ENCODE measurements around the gene CDR2L. TPM values are rescaled to one million over a fixed set of nuclear protein-coding genes. Genes with fewer than 3 reads are reported as not detected.
"Not testable (repeated sequence)": the region's sequence is repeated elsewhere in the genome, so short reads cannot be mapped to it uniquely, and the experiment has no call there.

CDR2L gene
- total RNA-seq, 2 experiments from 2014 or later, result 0.89 to 0.91 TPM

DNA sequence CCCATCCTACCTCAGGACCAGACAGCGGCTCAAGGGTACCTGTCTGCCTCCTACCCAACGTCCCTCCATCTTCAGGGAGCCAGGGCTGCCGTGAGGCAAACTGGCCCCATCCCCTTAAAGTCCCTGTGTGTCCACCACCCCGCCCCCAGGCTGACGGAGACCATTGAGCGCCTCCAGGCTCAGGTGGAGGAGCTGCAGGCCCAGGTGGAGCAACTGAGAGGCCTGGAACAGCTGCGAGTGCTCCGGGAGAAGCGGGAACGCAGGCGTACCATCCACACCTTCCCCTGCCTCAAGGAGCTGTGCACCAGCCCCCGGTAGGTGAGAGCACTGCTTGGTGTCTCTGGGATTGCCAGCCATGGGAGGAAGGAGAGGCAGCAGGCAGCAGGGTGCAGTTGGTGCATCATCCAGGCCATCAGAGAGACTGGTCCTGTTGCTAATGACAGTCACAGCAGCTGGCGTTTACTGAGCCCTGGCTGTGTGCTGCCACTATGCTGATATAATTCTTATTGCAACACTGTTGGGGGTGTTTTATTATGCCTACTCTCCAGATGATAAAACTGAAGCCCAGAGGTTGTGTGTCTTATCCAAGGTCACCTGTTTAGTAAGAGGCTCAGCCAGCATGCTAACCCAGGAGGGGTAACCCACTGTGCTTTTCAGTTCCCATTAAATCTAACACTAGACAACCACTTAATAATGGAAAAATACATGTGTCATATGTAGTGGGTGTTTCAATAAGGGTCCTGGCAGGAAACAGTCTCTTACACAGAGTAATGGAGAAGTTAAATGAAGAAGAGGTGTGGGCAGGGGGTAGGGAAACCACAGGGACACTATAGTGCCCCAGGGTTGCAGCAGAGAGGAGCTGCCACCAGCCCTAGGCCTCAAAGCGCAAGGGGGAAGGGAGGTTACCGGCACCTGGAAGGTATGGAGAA, 14.7 kb downstream of the CDR2L start:
- intact Hi-C loops (cut with DNase I, micrococcal nuclease), result no loop called here
- CTCF ChIA-PET, result interaction anchor here (0.6 kb wide), 1 partner anchor 181 kb away, joined by 3 read pairs; no protein-coding TSS in a partner anchor
- POLR2A ChIA-PET, result no interaction called here

DNA sequence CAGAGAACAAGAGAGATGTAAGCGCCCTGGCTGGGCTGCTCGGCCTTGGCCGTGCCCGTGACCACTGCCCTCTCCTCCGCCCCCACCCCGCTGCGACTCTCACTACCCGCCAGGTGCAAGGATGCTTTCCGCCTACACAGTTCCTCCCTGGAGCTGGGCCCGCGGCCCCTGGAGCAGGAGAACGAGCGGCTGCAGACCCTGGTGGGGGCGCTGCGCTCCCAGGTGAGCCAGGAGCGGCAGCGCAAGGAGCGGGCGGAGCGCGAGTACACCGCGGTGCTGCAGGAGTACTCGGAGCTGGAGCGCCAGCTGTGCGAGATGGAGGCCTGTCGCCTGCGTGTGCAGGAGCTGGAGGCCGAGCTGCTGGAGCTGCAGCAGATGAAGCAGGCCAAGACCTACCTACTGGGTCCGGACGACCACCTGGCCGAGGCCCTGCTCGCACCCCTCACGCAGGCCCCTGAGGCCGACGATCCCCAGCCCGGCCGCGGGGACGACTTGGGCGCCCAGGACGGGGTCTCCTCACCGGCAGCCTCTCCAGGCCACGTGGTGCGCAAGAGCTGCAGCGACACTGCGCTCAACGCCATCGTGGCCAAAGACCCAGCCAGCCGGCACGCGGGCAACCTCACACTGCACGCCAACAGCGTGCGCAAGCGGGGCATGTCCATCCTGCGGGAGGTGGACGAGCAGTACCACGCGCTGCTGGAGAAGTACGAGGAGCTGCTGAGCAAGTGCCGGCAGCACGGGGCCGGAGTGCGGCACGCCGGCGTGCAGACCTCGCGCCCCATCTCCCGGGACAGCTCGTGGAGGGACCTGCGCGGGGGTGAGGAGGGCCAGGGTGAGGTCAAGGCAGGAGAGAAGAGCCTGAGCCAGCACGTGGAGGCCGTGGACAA, 15.9 kb downstream of the CDR2L start:
- POLR2A ChIA-PET, result interaction anchor here (0.5 kb wide), 1 partner anchor 33 kb away, joined by 3 read pairs; no protein-coding TSS in a partner anchor
- Mint-ChIP-seq H3K27ac (no peak overlapping the region), H3K36me3 (ENCODE audit: low read depth) (no peaks in the 10 kb centered on the region), H3K4me1 (peaks cover 5% of the 10 kb centered on the region), H3K9me3 (ENCODE audit: low read depth) (no peaks in the 10 kb centered on the region), H3K4me3 (no peak overlapping the region), H3K27me3 (no peaks in the 10 kb centered on the region)
- CTCF ChIA-PET, result no interaction called here
- DNase-seq (no peak), ATAC-seq (no peak)
- intact Hi-C loops (cut with DNase I, micrococcal nuclease), result no loop called here

More for the DNA sequence above, 14.7 kb downstream of the CDR2L start:
- Mint-ChIP-seq H3K4me3 (no peak overlapping the region), H3K27me3 (no peaks in the 10 kb centered on the region), H3K4me1 (peaks cover 6% of the 10 kb centered on the region), H3K9me3 (ENCODE audit: low read depth) (no peaks in the 10 kb centered on the region), H3K36me3 (ENCODE audit: low read depth) (no peaks in the 10 kb centered on the region), H3K27ac (no peak overlapping the region)
- ATAC-seq, result no peak
- no peak for DNase-seq

DNA sequence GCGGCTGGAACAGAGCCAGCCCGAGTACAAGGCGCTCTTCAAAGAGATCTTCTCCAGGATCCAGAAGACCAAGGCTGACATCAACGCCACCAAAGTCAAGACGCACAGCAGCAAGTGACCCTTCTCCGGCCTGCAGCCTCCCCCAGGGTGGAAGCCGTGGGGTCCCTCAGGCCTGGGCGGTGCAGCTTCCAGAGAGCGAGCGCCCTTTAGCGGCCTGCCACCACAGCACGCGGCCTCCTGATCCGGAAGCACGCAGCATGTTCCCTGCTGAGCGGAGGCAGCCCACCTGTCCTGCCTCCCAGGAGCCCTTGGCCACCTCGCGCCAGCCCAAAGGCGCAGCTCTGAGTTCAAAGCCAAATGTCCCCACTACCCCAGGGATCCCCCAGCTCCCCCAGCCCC, 16.5 kb downstream of the CDR2L start:
- no peak overlapping the region for H3K27ac Mint-ChIP-seq
- H3K9me3 Mint-ChIP-seq (ENCODE audit: low read depth), result no peaks in the 10 kb centered on the region
- no peak for ATAC-seq
- H3K4me3 Mint-ChIP-seq, result no peak overlapping the region
- H3K27me3 Mint-ChIP-seq, result no peaks in the 10 kb centered on the region
- H3K4me1 Mint-ChIP-seq, result peaks cover 3% of the 10 kb centered on the region
- intact Hi-C loops (cut with DNase I, micrococcal nuclease), result no loop called here
- DNase-seq, result no peak
- ChIA-PET CTCF (no interaction called here), POLR2A (no interaction called here)
- H3K36me3 Mint-ChIP-seq (ENCODE audit: low read depth), result no peaks in the 10 kb centered on the region

DNA sequence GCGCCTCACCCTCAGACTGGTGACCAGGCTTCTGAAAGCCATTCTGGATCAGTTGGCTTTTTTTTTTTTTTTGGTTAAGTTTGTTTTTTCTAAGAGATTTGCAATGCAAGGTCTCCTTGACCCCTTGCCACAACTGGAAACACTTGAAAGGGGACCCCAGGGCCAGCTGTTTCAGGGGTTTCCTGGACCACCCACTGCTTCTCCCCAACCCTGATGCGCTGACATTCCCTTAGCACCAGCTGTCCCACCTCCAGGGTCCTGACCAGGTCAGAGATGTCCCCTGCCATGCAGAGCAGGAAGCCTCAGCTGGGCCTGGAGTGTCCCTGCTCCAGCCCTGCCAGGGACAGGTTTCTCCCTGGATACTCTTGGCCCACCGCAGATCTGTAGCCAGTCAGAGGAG, 16.9 kb downstream of the CDR2L start:
- Mint-ChIP-seq H3K36me3 (ENCODE audit: low read depth) (no peaks in the 10 kb centered on the region), H3K4me3 (no peak overlapping the region), H3K9me3 (ENCODE audit: low read depth) (no peaks in the 10 kb centered on the region), H3K27me3 (no peaks in the 10 kb centered on the region), H3K4me1 (peaks cover 3% of the 10 kb centered on the region), H3K27ac (no peak overlapping the region)
- ATAC-seq (no peak), DNase-seq (no peak)
- CTCF ChIA-PET, result no interaction called here
- intact Hi-C loops (cut with DNase I, micrococcal nuclease), result no loop called here
- POLR2A ChIA-PET, result no interaction called here

DNA sequence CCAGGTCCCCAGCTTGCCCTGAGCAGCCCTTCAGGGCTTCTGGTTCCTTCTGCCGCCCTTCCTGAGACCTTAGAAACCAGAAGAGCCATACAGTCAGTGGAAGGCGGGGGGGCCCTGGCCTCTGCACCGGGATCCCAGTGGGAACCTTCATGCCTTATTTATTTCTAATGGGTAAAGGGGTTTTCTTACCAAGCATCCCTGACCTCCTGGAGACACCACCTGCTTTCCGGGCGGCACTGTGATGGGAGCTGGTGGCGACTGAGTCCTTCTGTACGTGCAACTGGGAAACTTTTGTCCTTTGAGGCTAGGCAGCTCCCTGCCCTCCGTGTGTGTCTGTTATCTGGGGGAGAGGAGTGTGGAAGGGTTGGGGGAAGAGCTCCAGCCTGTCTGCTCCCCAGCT, 17.9 kb downstream of the CDR2L start:
- DNase-seq (no peak), ATAC-seq (no peak)
- Mint-ChIP-seq H3K4me3 (no peak overlapping the region), H3K27me3 (no peaks in the 10 kb centered on the region), H3K9me3 (ENCODE audit: low read depth) (no peaks in the 10 kb centered on the region), H3K4me1 (peaks cover 3% of the 10 kb centered on the region), H3K36me3 (ENCODE audit: low read depth) (no peaks in the 10 kb centered on the region), H3K27ac (no peak overlapping the region)
- ChIA-PET CTCF (interaction anchor here (2.1 kb wide), 1 partner anchor 44 kb away, joined by 15 read pairs; no protein-coding TSS in a partner anchor), POLR2A (no interaction called here)
- intact Hi-C loops (cut with DNase I, micrococcal nuclease), result no loop called here

DNA sequence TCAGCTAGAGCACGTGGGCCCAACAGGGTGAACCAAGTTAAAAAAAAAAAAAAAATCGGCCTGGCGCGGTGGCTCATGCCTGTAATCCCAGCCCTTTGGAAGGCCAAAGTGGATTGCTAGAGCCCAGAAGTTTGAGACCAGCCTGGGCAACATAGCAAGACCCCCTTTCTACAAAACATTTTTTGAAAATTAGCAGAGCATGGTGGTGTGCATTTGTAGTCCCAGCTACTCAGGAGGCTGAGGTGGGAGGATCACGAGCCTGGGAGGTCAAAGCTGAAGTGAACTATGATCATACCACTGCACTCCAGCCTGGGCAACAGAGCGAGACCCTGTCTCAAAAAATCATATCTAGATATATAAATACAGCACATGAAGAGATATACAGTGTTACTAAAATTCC, 18.7 kb downstream of the CDR2L start:
- H3K36me3 Mint-ChIP-seq (ENCODE audit: low read depth); H3K27ac Mint-ChIP-seq; H3K9me3 Mint-ChIP-seq (ENCODE audit: low read depth); DNase-seq; H3K27me3 Mint-ChIP-seq; POLR2A ChIA-PET; H3K4me3 Mint-ChIP-seq; ATAC-seq; H3K4me1 Mint-ChIP-seq: not testable (repeated sequence)
- intact Hi-C loops (cut with DNase I, micrococcal nuclease), result loop anchor here in 1 of 2 experiments (1.0 kb wide), 1 partner anchor 45 kb away; no protein-coding TSS in a partner anchor
- CTCF ChIA-PET, result interaction anchor here (0.9 to 2.1 kb wide), 2 partner anchors 30 to 45 kb away, joined by 3 to 15 read pairs; no protein-coding TSS in a partner anchor

DNA sequence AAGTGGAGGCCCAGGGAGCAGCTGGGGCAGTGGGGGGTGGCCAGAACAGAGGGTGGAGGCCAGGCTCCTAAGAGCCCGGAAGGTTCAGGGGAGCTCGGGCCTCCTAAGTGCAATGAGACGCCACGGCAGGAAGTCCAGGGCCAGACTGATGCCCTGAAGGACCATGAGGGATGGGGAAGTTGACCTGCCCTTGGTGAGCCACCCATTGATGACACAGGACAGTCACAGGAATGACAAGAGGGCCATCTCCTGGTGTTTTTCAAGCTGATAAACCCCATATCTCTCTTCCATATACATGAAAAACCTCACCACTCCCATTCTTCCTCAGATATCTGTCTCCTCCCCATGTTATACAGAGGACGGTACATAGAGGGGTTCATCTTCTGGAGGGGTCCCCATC, 19.2 kb downstream of the CDR2L start:
- H3K27ac Mint-ChIP-seq, result no peak overlapping the region
- no peak overlapping the region for H3K4me3 Mint-ChIP-seq
- no peaks in the 10 kb centered on the region for H3K9me3 Mint-ChIP-seq (ENCODE audit: low read depth)
- CTCF ChIA-PET, result interaction anchor here (0.9 to 2.1 kb wide), 2 partner anchors 30 to 45 kb away, joined by 3 to 15 read pairs; no protein-coding TSS in a partner anchor
- POLR2A ChIA-PET, result no interaction called here
- no peaks in the 10 kb centered on the region for H3K36me3 Mint-ChIP-seq (ENCODE audit: low read depth)
- intact Hi-C loops (cut with DNase I, micrococcal nuclease), result loop anchor here in 1 of 2 experiments (1.0 kb wide), 1 partner anchor 45 kb away; no protein-coding TSS in a partner anchor
- peaks cover 12% of the 10 kb centered on the region for H3K4me1 Mint-ChIP-seq
- no peaks in the 10 kb centered on the region for H3K27me3 Mint-ChIP-seq
- ATAC-seq, result no peak
- no peak for DNase-seq

DNA sequence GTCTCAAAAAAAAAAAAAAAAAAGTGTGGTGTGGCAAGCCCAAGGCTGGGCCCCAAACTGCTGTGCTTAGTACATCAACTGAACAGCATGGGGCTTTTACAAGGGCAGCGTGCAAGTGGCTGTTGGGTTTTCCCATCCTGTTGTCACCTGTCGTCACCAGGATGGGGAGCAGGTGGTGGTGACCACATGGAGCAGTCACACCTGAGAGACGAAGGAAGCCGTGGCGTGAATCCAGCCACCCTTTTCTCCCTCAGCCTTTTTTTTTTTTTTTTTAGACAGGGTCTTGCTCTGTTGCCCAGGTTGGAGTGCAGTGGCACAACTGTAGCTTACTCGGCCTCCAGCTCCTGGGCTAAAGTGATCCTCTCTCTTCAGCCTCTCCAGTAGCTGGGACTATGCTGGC, 20.9 kb downstream of the CDR2L start:
- Mint-ChIP-seq H3K9me3 (ENCODE audit: low read depth) (no peaks in the 10 kb centered on the region), H3K4me1 (peaks cover 19% of the 10 kb centered on the region), H3K27ac (no peak overlapping the region), H3K36me3 (ENCODE audit: low read depth) (no peaks in the 10 kb centered on the region), H3K4me3 (no peak overlapping the region), H3K27me3 (no peaks in the 10 kb centered on the region)
- intact Hi-C loops (cut with DNase I, micrococcal nuclease), result no loop called here
- ATAC-seq (no peak), DNase-seq (no peak)
- ChIA-PET POLR2A (no interaction called here), CTCF (interaction anchor here (1.0 kb wide), 1 partner anchor 193 kb away, joined by 3 read pairs; no protein-coding TSS in a partner anchor)

DNA sequence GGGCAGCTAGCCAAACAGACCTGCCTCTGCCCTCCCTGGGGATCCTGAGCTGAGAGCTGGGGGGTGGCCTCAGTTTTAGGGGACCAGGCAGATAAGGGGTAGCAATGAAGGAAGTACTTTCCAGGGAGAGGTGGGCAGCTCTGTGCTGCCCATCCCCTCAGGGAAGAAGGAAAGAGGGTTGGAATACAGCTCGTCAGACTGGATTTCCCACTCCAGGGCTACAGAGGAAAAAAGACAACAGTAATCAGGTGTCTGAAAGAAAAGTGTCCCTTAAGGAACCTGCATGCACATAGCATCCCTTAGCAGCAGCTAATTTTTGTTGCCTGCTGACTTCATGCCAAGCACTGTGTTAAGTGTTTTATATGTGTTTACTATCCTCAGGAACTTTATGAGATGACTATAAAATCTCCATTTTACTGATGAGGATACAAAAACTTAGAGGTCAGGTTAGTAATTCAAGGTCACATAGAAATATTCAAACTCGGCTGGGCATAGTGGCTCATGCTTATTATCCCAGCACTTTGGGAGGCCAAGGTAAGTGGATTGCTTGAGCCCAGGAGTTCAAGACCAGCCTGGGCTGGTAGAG, 21.8 kb downstream of the CDR2L start:
- Mint-ChIP-seq H3K4me3 (no peak overlapping the region), H3K9me3 (ENCODE audit: low read depth) (no peaks in the 10 kb centered on the region), H3K27me3 (no peaks in the 10 kb centered on the region), H3K36me3 (ENCODE audit: low read depth) (peaks cover 2% of the 10 kb centered on the region), H3K4me1 (peaks cover 26% of the 10 kb centered on the region), H3K27ac (no peak overlapping the region)
- ATAC-seq, result no peak
- intact Hi-C loops (cut with DNase I, micrococcal nuclease), result no loop called here
- no peak for DNase-seq
- CTCF ChIA-PET, result interaction anchor here (0.6 to 1.4 kb wide), 4 partner anchors 47 to 218 kb away, joined by 3 to 5 read pairs (median 3); no protein-coding TSS in a partner anchor
- POLR2A ChIA-PET, result interaction anchor here (0.6 kb wide), 1 partner anchor 25 kb away, joined by 5 read pairs; no protein-coding TSS in a partner anchor

DNA sequence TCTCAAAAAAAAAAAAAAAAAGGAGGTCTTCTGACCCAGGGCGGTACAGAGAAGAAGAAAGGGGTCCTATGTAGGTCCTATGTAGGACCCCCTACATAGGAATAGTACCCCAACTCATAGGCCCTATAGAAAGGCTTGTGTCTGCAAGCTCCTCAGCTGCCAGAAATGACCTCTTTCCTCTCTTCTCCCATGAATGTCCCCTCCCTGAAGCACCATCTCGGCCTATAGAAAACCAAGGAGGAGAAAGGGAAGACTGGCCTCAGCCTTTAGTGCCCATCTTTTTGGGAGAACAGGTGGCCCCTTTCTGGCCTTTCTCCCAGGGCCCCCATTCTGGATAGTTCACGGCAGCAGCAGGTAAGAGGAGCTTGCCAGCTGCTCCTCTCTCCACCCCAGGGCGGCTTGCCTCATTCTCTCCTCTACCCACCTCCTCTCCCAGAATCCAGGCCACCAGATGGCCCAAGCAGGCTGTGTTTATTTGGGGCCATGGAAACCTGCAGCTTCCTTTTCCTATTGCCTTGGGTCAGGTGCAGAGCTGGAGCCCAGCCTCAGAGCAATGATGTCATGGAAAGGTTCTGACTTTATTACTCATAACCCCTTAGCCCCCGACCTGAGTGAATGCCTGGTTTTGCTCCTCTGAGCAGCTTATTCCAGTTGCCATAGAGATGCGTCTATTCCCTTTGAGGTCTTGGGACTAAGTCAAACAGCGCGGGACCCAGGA, 23.4 kb downstream of the CDR2L start:
- ATAC-seq (peak; percentile 14), DNase-seq (peak; percentile 42)
- POLR2A ChIA-PET, result interaction anchor here (0.7 to 1.0 kb wide), 2 partner anchors 21 to 93 kb away, joined by 3 to 6 read pairs; no protein-coding TSS in a partner anchor
- peaks cover 5% of the 10 kb centered on the region for H3K36me3 Mint-ChIP-seq (ENCODE audit: low read depth)
- no peaks in the 10 kb centered on the region for H3K27me3 Mint-ChIP-seq
- CTCF ChIA-PET, result interaction anchor here (0.7 to 3.7 kb wide), 12 partner anchors 8 to 230 kb away, joined by 3 to 52 read pairs (median 6); partner anchors contain the start of gene CDR2L
- no peaks in the 10 kb centered on the region for H3K9me3 Mint-ChIP-seq (ENCODE audit: low read depth)
- H3K4me3 Mint-ChIP-seq, result no peak overlapping the region
- peaks cover 31% of the 10 kb centered on the region for H3K4me1 Mint-ChIP-seq
- peak overlapping the region; percentile 59 for H3K27ac Mint-ChIP-seq
- intact Hi-C loops (cut with DNase I, micrococcal nuclease), result no loop called here

All from activated CD4-positive, alpha-beta T cell treated with anti-CD3 and anti-CD28 coated beads for 36 hours (primary cell).